Tibial artery (tissue), 4 donors: Measurements from ENCODE around the gene OR52E4.

Experiments
- DNase-seq, 2 donors: peaks; one replicate each; pipeline ENCODE4 v3.0.0-alpha.2; 2019
- H3K27ac ChIP-seq, 2 donors: fragments of 200-600 bp; sonication (generic) in 1 of 2; 1 replicate in 1 of 2; 2 replicates in 1 of 2; pipeline ENCODE4 v1.5.1; 2018 to 2019; ENCODE audit warnings: mild to moderate bottlenecking in 1 of 2
- H3K27me3 ChIP-seq, 2 donors: fragments of 200-600 bp; sonication (generic) in 1 of 2; one replicate each; pipeline versions ENCODE4 v1.5.1 to v1.6.0; 2016 to 2019
- H3K36me3 ChIP-seq, 3 donors: fragments of 200-600 bp; sonication (generic) in 2 of 3; one replicate each; pipeline ENCODE4 v1.5.1; 2016 to 2019; ENCODE audit warnings: mild to moderate bottlenecking in 2 of 3
- H3K4me1 ChIP-seq, 4 donors: fragments of 200-600 bp; sonication (generic) in 2 of 4; 1 replicate in 3 of 4; 2 replicates in 1 of 4; pipeline ENCODE4 v1.5.1; 2016 to 2019
- H3K4me3 ChIP-seq, 2 donors: fragments of 200-600 bp; sonication (generic) in 1 of 2; 1 replicate in 1 of 2; 2 replicates in 1 of 2; pipeline ENCODE4 v1.5.1; 2018 to 2019; ENCODE audit warnings: mild to moderate bottlenecking in 2 of 2
- H3K9me3 ChIP-seq, 3 donors: fragments of 200-600 bp; sonication (generic) in 1 of 3; one replicate each; pipeline ENCODE4 v1.5.1; 2016 to 2019
- CTCF ChIP-seq, 2 experiments: fragments of 200-600 bp in 1 of 2; fragments of 450-650 bp in 1 of 2; IDR thresholded peaks; one replicate each; pipeline ENCODE4 v1.5.1; 2017 to 2019; ENCODE audit warnings: antibody characterized with exemption in 2 of 2, mild to moderate bottlenecking in 1 of 2, moderate library complexity in 1 of 2
- intact Hi-C: fragments of 100-400 bp; cut with DNase I; formaldehyde crosslinking; loops from one replicate; pipeline ENCODE4 v1.15.0; 2023; ENCODE audit warnings: low total_unique reads

OR52E4 gene

GRCh38 chr11:5929571-5930368 is 49.3 kb downstream of the OR52E4 start:
- no peaks in the 10 kb centered on the region for H3K36me3 ChIP-seq
- no peak overlapping the region for H3K4me3 ChIP-seq
- peaks cover 0 to 4% (median 4%) of the 10 kb centered on the region in 3 donors for H3K9me3 ChIP-seq
- DNase-seq: no peak
- H3K4me1 ChIP-seq: no peaks in the 10 kb centered on the region
- H3K27me3 ChIP-seq: no peaks in the 10 kb centered on the region
- TF ChIP-seq CTCF (IDR thresholded peaks at IDR 0.05): no peak
- H3K27ac ChIP-seq: no peak overlapping the region
- intact Hi-C loops: no loop called here

DNA sequence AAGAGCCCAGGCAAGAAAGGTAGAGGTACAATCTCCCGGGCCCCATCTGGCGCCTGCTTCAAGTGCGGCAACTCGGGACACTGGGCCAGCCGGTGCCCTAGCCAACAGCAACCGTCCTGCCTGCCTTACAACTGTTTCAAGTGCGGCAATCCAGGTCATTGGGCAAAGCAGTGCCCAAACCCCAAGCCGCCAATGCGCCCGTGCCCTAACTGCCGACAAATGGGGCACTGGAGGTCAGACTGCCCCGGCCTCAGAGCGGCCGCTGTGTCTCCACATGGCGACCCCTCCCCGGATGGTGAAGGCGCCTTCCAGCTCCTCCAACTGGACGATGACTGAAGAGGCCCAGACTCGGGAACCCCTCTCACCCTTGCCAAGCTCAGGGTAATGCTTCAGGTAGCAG is 50.2 kb downstream of the OR52E4 start:
- Histone ChIP-seq H3K4me1 (no peaks in the 10 kb centered on the region), H3K4me3 (no peak overlapping the region), H3K27me3 (no peaks in the 10 kb centered on the region), H3K36me3 (no peaks in the 10 kb centered on the region), H3K9me3 (peaks cover 0 to 4% (median 4%) of the 10 kb centered on the region in 3 donors), H3K27ac (no peak overlapping the region)
- TF ChIP-seq CTCF (IDR thresholded peaks at IDR 0.05): no peak
- intact Hi-C loops: no loop called here
- no peak for DNase-seq

GRCh38 chr11:5931061-5931460 is 50.6 kb downstream of the OR52E4 start:
- intact Hi-C loops: no loop called here
- H3K9me3 ChIP-seq: peaks cover 0 to 4% (median 4%) of the 10 kb centered on the region in 3 donors
- no peak overlapping the region for H3K4me3 ChIP-seq
- H3K4me1 ChIP-seq: no peaks in the 10 kb centered on the region
- no peak overlapping the region for H3K27ac ChIP-seq
- no peaks in the 10 kb centered on the region for H3K36me3 ChIP-seq
- TF ChIP-seq CTCF (IDR thresholded peaks at IDR 0.05): no peak
- no peaks in the 10 kb centered on the region for H3K27me3 ChIP-seq
- no peak for DNase-seq

DNA sequence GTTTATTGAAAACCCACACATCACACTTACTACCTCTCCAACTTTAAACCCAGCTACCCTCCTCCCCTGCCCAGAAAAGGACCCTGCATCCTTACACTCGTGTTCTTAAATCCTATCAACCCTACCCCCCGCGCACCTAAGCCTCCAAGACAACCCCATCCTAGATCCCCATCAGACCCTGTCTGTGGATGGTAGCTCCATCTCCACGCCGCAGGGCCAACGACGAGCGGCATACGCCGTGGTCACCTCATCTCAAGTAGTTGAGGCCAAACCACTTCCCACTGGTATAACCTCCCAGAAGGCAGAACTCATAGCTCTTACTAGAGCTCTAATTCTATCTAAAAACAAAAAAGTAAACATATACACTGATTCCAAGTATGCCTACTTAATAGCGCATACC is 52.2 kb downstream of the OR52E4 start:
- no peaks in the 10 kb centered on the region for H3K27me3 ChIP-seq
- no peak for TF ChIP-seq CTCF (IDR thresholded peaks at IDR 0.05)
- H3K36me3 ChIP-seq: no peaks in the 10 kb centered on the region
- no peak for DNase-seq
- no peak overlapping the region for H3K27ac ChIP-seq
- no peak overlapping the region for H3K4me3 ChIP-seq
- H3K4me1 ChIP-seq: no peaks in the 10 kb centered on the region
- peaks cover 0 to 4% (median 0%) of the 10 kb centered on the region in 3 donors for H3K9me3 ChIP-seq
- intact Hi-C loops: no loop called here

GRCh38 chr11:5933116-5933515 is 52.7 kb downstream of the OR52E4 start:
- H3K4me3 ChIP-seq: no peak overlapping the region
- no peak for TF ChIP-seq CTCF (IDR thresholded peaks at IDR 0.05)
- no peaks in the 10 kb centered on the region for H3K36me3 ChIP-seq
- no peak for DNase-seq
- H3K27ac ChIP-seq: no peak overlapping the region
- no peaks in the 10 kb centered on the region for H3K4me1 ChIP-seq
- peaks cover 0 to 4% (median 0%) of the 10 kb centered on the region in 3 donors for H3K9me3 ChIP-seq
- no peaks in the 10 kb centered on the region for H3K27me3 ChIP-seq
- intact Hi-C loops: no loop called here
